Measurements from ENCODE around the gene ENTREP1.
A peak's percentile ranks its signal among the peaks of the same experiment; 100 is the strongest.

Gene ENTREP1

DNA sequence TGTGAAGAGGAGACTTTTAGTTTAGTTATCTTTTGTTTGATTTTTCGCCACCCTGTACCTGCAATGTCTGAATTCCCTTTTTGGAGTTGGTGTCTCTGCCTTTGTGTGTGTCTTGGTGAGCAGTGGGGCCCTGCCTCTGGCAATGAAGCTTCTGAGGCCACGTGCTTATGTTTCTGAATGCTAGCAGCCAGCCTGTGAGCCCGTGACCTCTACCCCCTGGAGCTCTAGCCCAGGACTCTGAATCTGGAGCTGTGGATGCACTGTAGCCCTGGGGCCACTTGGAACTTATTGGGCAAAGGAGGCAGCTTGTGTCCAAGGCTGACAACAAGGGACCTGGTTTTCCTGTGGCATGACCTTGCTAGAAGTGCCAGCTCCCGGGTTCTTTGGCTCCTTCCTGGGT is 19.4 kb downstream of the ENTREP1 start:
- Histone ChIP-seq H3K36me3 (ENCODE audit: control insufficient read depth in 1 of 2, insufficient read depth in 2 of 2, low read depth in 1 of 2, low read length in 2 of 2) (no peaks in the 10 kb centered on the region), H2BK5ac (ENCODE audit: low read depth, low read length, poor library complexity, severe bottlenecking) (no peak overlapping the region), H3K9me3 (ENCODE audit: control insufficient read depth, low read length) (no peaks in the 10 kb centered on the region), H2BK12ac (ENCODE audit: low read length in 2 of 2) (no peak overlapping the region), H3K79me1 (replicated peaks; ENCODE audit: low read length, poor library complexity, severe bottlenecking) (no peaks in the 10 kb centered on the region), H3K4me2 (ENCODE audit: low read length, poor library complexity, severe bottlenecking) (no peak overlapping the region), H3K4me3 (ENCODE audit: insufficient read depth in 1 of 2, low read depth in 1 of 2, low read length in 2 of 2) (no peak overlapping the region), H3K27me3 (ENCODE audit: control insufficient read depth in 1 of 2, insufficient read depth in 1 of 2, low read length in 2 of 2) (no peaks in the 10 kb centered on the region), H2BK120ac (ENCODE audit: low read depth, low read length) (no peak overlapping the region), H3K14ac (ENCODE audit: low read length in 2 of 2) (peak overlapping the region in 1 of 2 experiments; percentile 14), H3K18ac (ENCODE audit: low read depth in 1 of 2, low read length in 2 of 2) (no peak overlapping the region), H3K27ac (ENCODE audit: low read length, poor library complexity, severe bottlenecking) (no peak overlapping the region), H4K91ac (ENCODE audit: low read length) (no peak overlapping the region), H3K23ac (ENCODE audit: low read length in 2 of 2) (no peak overlapping the region), H3K9ac (ENCODE audit: low read length) (no peak overlapping the region), H4K8ac (ENCODE audit: low read length) (no peak overlapping the region), H2AFZ (ENCODE audit: low read depth, low read length) (no peak overlapping the region), H2AK5ac (ENCODE audit: low read length, severe bottlenecking) (no peak overlapping the region), H3K4ac (ENCODE audit: low read depth in 1 of 2, low read length in 2 of 2) (no peak overlapping the region), H3K4me1 (ENCODE audit: control insufficient read depth, insufficient read depth, low read depth, low read length) (no peaks in the 10 kb centered on the region), H2BK15ac (ENCODE audit: low read depth, poor library complexity, severe bottlenecking) (no peak overlapping the region)
- 82% methylated on average over 4 of the region's 4 CpGs for WGBS
- DNase-seq, result no peak

DNA sequence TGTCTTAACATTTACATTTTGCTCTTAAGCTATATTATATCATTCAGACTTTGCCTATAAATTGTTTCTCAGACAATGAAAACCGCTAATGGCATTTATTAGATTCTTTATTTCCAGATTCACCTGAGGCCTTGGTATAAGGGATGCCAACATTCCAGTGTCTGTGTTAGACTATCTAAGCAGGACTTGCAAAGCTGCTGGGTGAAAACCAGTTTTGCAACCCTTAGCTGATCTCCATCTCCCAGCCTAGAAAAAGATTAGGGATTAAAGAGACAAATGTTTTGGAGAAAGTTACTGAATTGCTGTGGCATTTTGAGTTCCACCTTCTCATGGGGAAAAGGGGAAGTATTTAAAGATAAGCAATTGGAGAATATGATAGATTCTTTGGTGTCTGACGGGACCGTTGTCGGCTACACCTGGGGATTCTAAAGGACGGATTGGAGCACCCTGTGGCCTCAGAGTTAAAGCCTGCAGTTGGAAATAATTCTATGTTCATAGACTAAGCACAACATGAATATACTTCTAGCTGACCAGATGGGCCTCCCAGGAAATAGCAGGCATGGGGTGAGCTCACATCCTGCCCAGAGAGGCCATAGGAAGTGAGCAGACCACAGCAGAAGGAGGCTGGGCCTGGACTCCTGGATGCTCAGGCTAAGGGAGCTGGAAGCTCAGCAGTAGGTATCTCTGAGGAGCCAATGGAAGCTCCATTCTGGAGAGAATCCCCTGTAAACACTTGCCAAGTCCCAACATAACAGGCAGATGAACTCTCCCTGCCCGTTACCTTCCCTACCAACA is 21.8 kb downstream of the ENTREP1 start:
- 97% methylated on average over 6 of the region's 6 CpGs for WGBS

DNA sequence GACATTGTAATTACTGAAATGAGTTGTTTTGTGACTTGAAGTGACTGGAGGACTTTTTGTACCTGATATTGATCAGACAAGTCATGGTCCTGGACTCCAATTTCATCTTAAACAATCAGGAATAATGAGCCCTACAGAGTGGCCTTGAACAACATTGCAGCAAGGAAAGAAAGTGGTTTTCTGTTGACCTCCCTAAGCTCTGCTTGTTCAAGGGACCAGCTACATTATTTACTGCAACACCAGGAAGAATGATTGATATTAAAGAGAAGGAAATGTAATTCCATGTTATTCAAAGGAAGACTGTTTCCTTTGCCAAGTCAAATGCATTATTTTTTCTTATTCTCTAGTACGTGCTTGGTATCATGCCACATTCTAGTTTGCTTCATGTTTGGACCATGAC is 22.6 kb downstream of the ENTREP1 start:
- Histone ChIP-seq H4K91ac (ENCODE audit: low read length) (no peak overlapping the region), H2BK15ac (ENCODE audit: low read depth, poor library complexity, severe bottlenecking) (no peak overlapping the region), H3K9ac (ENCODE audit: low read length) (no peak overlapping the region), H3K79me1 (replicated peaks; ENCODE audit: low read length, poor library complexity, severe bottlenecking) (no peaks in the 10 kb centered on the region), H2AK5ac (ENCODE audit: low read length, severe bottlenecking) (no peak overlapping the region), H4K8ac (ENCODE audit: low read length) (no peak overlapping the region), H2BK5ac (ENCODE audit: low read depth, low read length, poor library complexity, severe bottlenecking) (no peak overlapping the region), H3K14ac (ENCODE audit: low read length in 2 of 2) (no peak overlapping the region), H3K23ac (ENCODE audit: low read length in 2 of 2) (no peak overlapping the region), H3K36me3 (ENCODE audit: control insufficient read depth in 1 of 2, insufficient read depth in 2 of 2, low read depth in 1 of 2, low read length in 2 of 2) (no peaks in the 10 kb centered on the region), H3K27ac (ENCODE audit: low read length, poor library complexity, severe bottlenecking) (no peak overlapping the region), H3K18ac (ENCODE audit: low read depth in 1 of 2, low read length in 2 of 2) (no peak overlapping the region), H3K4me3 (ENCODE audit: insufficient read depth in 1 of 2, low read depth in 1 of 2, low read length in 2 of 2) (no peak overlapping the region), H3K27me3 (ENCODE audit: control insufficient read depth in 1 of 2, insufficient read depth in 1 of 2, low read length in 2 of 2) (no peaks in the 10 kb centered on the region), H3K4me2 (ENCODE audit: low read length, poor library complexity, severe bottlenecking) (no peak overlapping the region), H3K4ac (ENCODE audit: low read depth in 1 of 2, low read length in 2 of 2) (no peak overlapping the region), H2BK12ac (ENCODE audit: low read length in 2 of 2) (no peak overlapping the region), H2BK120ac (ENCODE audit: low read depth, low read length) (no peak overlapping the region), H3K4me1 (ENCODE audit: control insufficient read depth, insufficient read depth, low read depth, low read length) (no peaks in the 10 kb centered on the region), H3K9me3 (ENCODE audit: control insufficient read depth, low read length) (no peaks in the 10 kb centered on the region), H2AFZ (ENCODE audit: low read depth, low read length) (no peak overlapping the region)
- DNase-seq, result no peak
- WGBS, result no CpG with 5 or more reads among the region's 1 CpG

More for the DNA sequence above, 21.8 kb downstream of the ENTREP1 start:
- H3K4me2 ChIP-seq (ENCODE audit: low read length, poor library complexity, severe bottlenecking), result no peak overlapping the region
- no peak overlapping the region for H3K4ac ChIP-seq (ENCODE audit: low read depth in 1 of 2, low read length in 2 of 2)
- H2AFZ ChIP-seq (ENCODE audit: low read depth, low read length), result no peak overlapping the region
- no peak overlapping the region for H3K23ac ChIP-seq (ENCODE audit: low read length in 2 of 2)
- H3K27ac ChIP-seq (ENCODE audit: low read length, poor library complexity, severe bottlenecking), result no peak overlapping the region
- no peak for DNase-seq
- no peaks in the 10 kb centered on the region for H3K27me3 ChIP-seq (ENCODE audit: control insufficient read depth in 1 of 2, insufficient read depth in 1 of 2, low read length in 2 of 2)
- H2BK5ac ChIP-seq (ENCODE audit: low read depth, low read length, poor library complexity, severe bottlenecking), result no peak overlapping the region
- H3K36me3 ChIP-seq (ENCODE audit: control insufficient read depth in 1 of 2, insufficient read depth in 2 of 2, low read depth in 1 of 2, low read length in 2 of 2), result no peaks in the 10 kb centered on the region
- H3K18ac ChIP-seq (ENCODE audit: low read depth in 1 of 2, low read length in 2 of 2), result no peak overlapping the region
- no peak overlapping the region for H3K14ac ChIP-seq (ENCODE audit: low read length in 2 of 2)
- H3K4me1 ChIP-seq (ENCODE audit: control insufficient read depth, insufficient read depth, low read depth, low read length), result no peaks in the 10 kb centered on the region
- no peak overlapping the region for H4K8ac ChIP-seq (ENCODE audit: low read length)
- no peak overlapping the region for H2AK5ac ChIP-seq (ENCODE audit: low read length, severe bottlenecking)
- no peak overlapping the region for H4K91ac ChIP-seq (ENCODE audit: low read length)
- H2BK120ac ChIP-seq (ENCODE audit: low read depth, low read length), result no peak overlapping the region
- H3K4me3 ChIP-seq (ENCODE audit: insufficient read depth in 1 of 2, low read depth in 1 of 2, low read length in 2 of 2), result no peak overlapping the region
- no peaks in the 10 kb centered on the region for H3K9me3 ChIP-seq (ENCODE audit: control insufficient read depth, low read length)
- H3K79me1 ChIP-seq (replicated peaks; ENCODE audit: low read length, poor library complexity, severe bottlenecking), result no peaks in the 10 kb centered on the region
- H3K9ac ChIP-seq (ENCODE audit: low read length), result no peak overlapping the region
- H2BK15ac ChIP-seq (ENCODE audit: low read depth, poor library complexity, severe bottlenecking), result no peak overlapping the region
- H2BK12ac ChIP-seq (ENCODE audit: low read length in 2 of 2), result no peak overlapping the region

DNA sequence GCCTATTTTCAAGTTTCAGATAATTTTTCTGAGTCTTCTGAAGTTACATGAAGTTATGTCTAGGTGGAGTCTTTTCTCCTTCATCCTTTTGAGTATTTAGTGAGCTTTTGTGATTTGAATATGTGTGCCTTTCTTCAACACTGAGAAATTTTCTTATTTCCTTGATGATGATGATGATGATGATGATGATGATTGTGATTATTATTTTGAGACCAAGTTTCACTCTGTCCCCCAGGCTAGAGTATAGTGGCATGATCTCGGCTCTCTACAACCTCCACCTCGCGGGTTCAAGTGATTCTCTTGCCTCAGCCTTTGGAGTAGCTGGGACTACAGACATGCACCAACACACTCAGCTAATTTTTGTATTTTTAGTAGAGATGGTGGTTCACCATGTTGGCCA is 26.2 kb downstream of the ENTREP1 start:
- Histone ChIP-seq H2BK12ac (ENCODE audit: low read length in 2 of 2) (no peak overlapping the region), H3K9ac (ENCODE audit: low read length) (no peak overlapping the region), H2BK120ac (ENCODE audit: low read depth, low read length) (no peak overlapping the region), H2AK5ac (ENCODE audit: low read length, severe bottlenecking) (no peak overlapping the region), H3K23ac (ENCODE audit: low read length in 2 of 2) (no peak overlapping the region), H2BK5ac (ENCODE audit: low read depth, low read length, poor library complexity, severe bottlenecking) (no peak overlapping the region), H3K18ac (ENCODE audit: low read depth in 1 of 2, low read length in 2 of 2) (no peak overlapping the region), H3K4me1 (ENCODE audit: control insufficient read depth, insufficient read depth, low read depth, low read length) (no peaks in the 10 kb centered on the region), H4K8ac (ENCODE audit: low read length) (no peak overlapping the region), H2BK15ac (ENCODE audit: low read depth, poor library complexity, severe bottlenecking) (no peak overlapping the region), H3K14ac (ENCODE audit: low read length in 2 of 2) (no peak overlapping the region), H3K79me1 (replicated peaks; ENCODE audit: low read length, poor library complexity, severe bottlenecking) (no peaks in the 10 kb centered on the region), H3K9me3 (ENCODE audit: control insufficient read depth, low read length) (no peaks in the 10 kb centered on the region), H3K27me3 (ENCODE audit: control insufficient read depth in 1 of 2, insufficient read depth in 1 of 2, low read length in 2 of 2) (no peaks in the 10 kb centered on the region), H3K27ac (ENCODE audit: low read length, poor library complexity, severe bottlenecking) (no peak overlapping the region), H4K91ac (ENCODE audit: low read length) (no peak overlapping the region), H3K4me2 (ENCODE audit: low read length, poor library complexity, severe bottlenecking) (no peak overlapping the region), H3K4me3 (ENCODE audit: insufficient read depth in 1 of 2, low read depth in 1 of 2, low read length in 2 of 2) (no peak overlapping the region), H3K4ac (ENCODE audit: low read depth in 1 of 2, low read length in 2 of 2) (no peak overlapping the region), H2AFZ (ENCODE audit: low read depth, low read length) (no peak overlapping the region), H3K36me3 (ENCODE audit: control insufficient read depth in 1 of 2, insufficient read depth in 2 of 2, low read depth in 1 of 2, low read length in 2 of 2) (no peaks in the 10 kb centered on the region)
- no peak for DNase-seq
- no CpG with 5 or more reads among the region's 3 CpGs for WGBS

Data from mesenchymal stem cell (in vitro differentiated cells and primary cell).